CD14-positive monocyte (primary cell): ENCODE measurements around the gene RAB27A. TPM values are rescaled to one million over a fixed set of nuclear protein-coding genes. Genes with fewer than 3 reads are reported as not detected.

Source experiments
- DNase-seq, 3 donors: peaks; one replicate each; pipeline ENCODE4 v3.0.0-alpha.2; 2011 to 2022
- H2AFZ ChIP-seq: 2 replicates; pipeline ENCODE4 v1.6.0; 2012; ENCODE audit warnings: mild to moderate bottlenecking, low read depth, low read length, inconsistent platforms; ENCODE audit not compliant: insufficient read depth, poor library complexity, severe bottlenecking
- H3K27ac ChIP-seq, 2 donors: 1 replicate in 1 of 2; 2 replicates in 1 of 2; pipeline ENCODE4 v1.5.1; 2012 to 2013; ENCODE audit warnings: low read length in 2 of 2, control low read depth in 1 of 2, inconsistent platforms in 1 of 2, low read depth in 1 of 2, mild to moderate bottlenecking in 1 of 2
- H3K27me3 ChIP-seq, 2 donors: one replicate each; pipeline versions ENCODE4 v1.6.0 to v1.6.1; 2011 to 2013; ENCODE audit warnings: low read length in 2 of 2; ENCODE audit not compliant: control insufficient read depth in 2 of 2, insufficient read depth in 2 of 2
- H3K36me3 ChIP-seq, 2 donors: replicated peaks in 1 of 2; 1 replicate in 1 of 2; 2 replicates in 1 of 2; pipeline versions ENCODE4 v1.5.1 to v1.6.1; 2012 to 2013; ENCODE audit warnings: low read length in 2 of 2, control low read depth in 1 of 2, inconsistent platforms in 1 of 2, mild to moderate bottlenecking in 1 of 2; ENCODE audit not compliant: insufficient read depth in 2 of 2, control insufficient read depth in 1 of 2
- H3K4me1 ChIP-seq, 2 donors: 1 replicate in 1 of 2; 2 replicates in 1 of 2; pipeline versions ENCODE4 v1.5.1 to v1.6.1; 2012 to 2013; ENCODE audit warnings: low read length in 2 of 2, control low read depth in 1 of 2, inconsistent platforms in 1 of 2, mild to moderate bottlenecking in 1 of 2, moderate library complexity in 1 of 2; ENCODE audit not compliant: insufficient read depth in 2 of 2, control insufficient read depth in 1 of 2
- H3K4me2 ChIP-seq: replicated peaks from 2 replicates; pipeline ENCODE3; 2012; ENCODE audit warnings: low read length, moderate library complexity, mild to moderate bottlenecking; ENCODE audit not compliant: poor library complexity, severe bottlenecking; ENCODE audit errors: extremely low read depth
- H3K4me3 ChIP-seq, 3 experiments: fragments of 200-600 bp in 1 of 3; sonication (generic) in 1 of 3; replicated peaks in 1 of 3; 1 replicate in 2 of 3; 2 replicates in 1 of 3; pipeline ENCODE4 v1.5.1; 2011 to 2013; ENCODE audit warnings: low read length in 3 of 3, mild to moderate bottlenecking in 3 of 3, control low read depth in 2 of 3, low read depth in 2 of 3, inconsistent platforms in 1 of 3, moderate library complexity in 1 of 3
- H3K79me2 ChIP-seq: 2 replicates; pipeline ENCODE4 v1.6.0; 2012; ENCODE audit warnings: mild to moderate bottlenecking, control low read depth, inconsistent platforms, low read length, moderate library complexity; ENCODE audit not compliant: insufficient read depth
- H3K9ac ChIP-seq: 2 replicates; pipeline ENCODE4 v1.6.0; 2017; ENCODE audit warnings: low read length, mild to moderate bottlenecking; ENCODE audit not compliant: insufficient read depth, poor library complexity, severe bottlenecking
- H3K9me3 ChIP-seq, 2 donors: replicated peaks in 1 of 2; 1 replicate in 1 of 2; 2 replicates in 1 of 2; pipeline versions ENCODE4 v1.5.1 to v1.6.1; 2012 to 2013; ENCODE audit warnings: low read length in 2 of 2, control low read depth in 1 of 2; ENCODE audit not compliant: control insufficient read depth in 1 of 2, insufficient read depth in 1 of 2
- H4K20me1 ChIP-seq: 2 replicates; pipeline ENCODE4 v1.6.0; 2012; ENCODE audit warnings: mild to moderate bottlenecking, low read length, control low read depth, moderate library complexity; ENCODE audit not compliant: insufficient read depth
- H3K27ac Mint-ChIP-seq, 7 donors: one replicate each; pipeline ENCODE4 v1.8.0; 2020; ENCODE audit warnings: mild to moderate bottlenecking in 7 of 7, mixed read lengths in 7 of 7, moderate library complexity in 6 of 7, inconsistent platforms in 2 of 7
- H3K27me3 Mint-ChIP-seq, 3 donors: one replicate each; pipeline ENCODE4 v1.8.0; 2021 to 2022; ENCODE audit warnings: low read depth in 3 of 3, mild to moderate bottlenecking in 3 of 3, mixed read lengths in 3 of 3, moderate library complexity in 3 of 3, inconsistent platforms in 1 of 3
- H3K36me3 Mint-ChIP-seq, 2 donors: one replicate each; pipeline ENCODE4 v1.8.0; 2020; ENCODE audit warnings: mixed read lengths in 2 of 2, inconsistent platforms in 1 of 2, mild to moderate bottlenecking in 1 of 2
- H3K4me1 Mint-ChIP-seq: one replicate; pipeline ENCODE4 v1.8.0; 2020; ENCODE audit warnings: mild to moderate bottlenecking, mixed read lengths
- H3K4me3 Mint-ChIP-seq, 2 donors: one replicate each; pipeline ENCODE4 v1.8.0; 2020; ENCODE audit warnings: mild to moderate bottlenecking in 2 of 2, mixed read lengths in 2 of 2, moderate library complexity in 1 of 2
- H3K9me3 Mint-ChIP-seq, 7 donors: one replicate each; pipeline ENCODE4 v1.8.0; 2020 to 2022; ENCODE audit warnings: mixed read lengths in 7 of 7, mild to moderate bottlenecking in 6 of 7, moderate library complexity in 6 of 7, inconsistent platforms in 2 of 7
- WGBS: methylation state at CpG from one replicate; pipeline ENCODE4 v1.1.5; 2013; ENCODE audit warnings: missing lambda C conversion rate; ENCODE audit not compliant: insufficient coverage; 5-methylcytosine and 5-hydroxymethylcytosine counted together
- intact Hi-C, 2 donors: fragments of 100-400 bp; cut with micrococcal nuclease; formaldehyde crosslinking; loops; one replicate each; pipeline versions ENCODE4 v1.15.0 to v1.15.1; 2023
- polyA plus RNA-seq, 3 donors: library from polyadenylated mRNA; depleted of rRNA in 1 of 3; unstranded in 2 of 3; stranded (reverse) in 1 of 3; fragments of 300-500 nt in 2 of 3; fragments of >200 nt in 1 of 3; fragmentation: Illumina TruSeq in 2 of 3; gene quantifications; 1 replicate in 2 of 3; 2 replicates in 1 of 3; pipeline ENCODE4 v1.2.3, GENCODE V29; 2012 to 2021
- TF ChIP-seq, protein P1 (sequence below): fragments of 200-600 bp; IDR thresholded peaks from one replicate; pipeline ENCODE4 v1.8.0; 2022; ENCODE audit warnings: antibody characterized with exemption, mild to moderate bottlenecking

Gene RAB27A
- polyA plus RNA-seq, 3 donors = 70.1 to 159 (median 135) TPM

DNA sequence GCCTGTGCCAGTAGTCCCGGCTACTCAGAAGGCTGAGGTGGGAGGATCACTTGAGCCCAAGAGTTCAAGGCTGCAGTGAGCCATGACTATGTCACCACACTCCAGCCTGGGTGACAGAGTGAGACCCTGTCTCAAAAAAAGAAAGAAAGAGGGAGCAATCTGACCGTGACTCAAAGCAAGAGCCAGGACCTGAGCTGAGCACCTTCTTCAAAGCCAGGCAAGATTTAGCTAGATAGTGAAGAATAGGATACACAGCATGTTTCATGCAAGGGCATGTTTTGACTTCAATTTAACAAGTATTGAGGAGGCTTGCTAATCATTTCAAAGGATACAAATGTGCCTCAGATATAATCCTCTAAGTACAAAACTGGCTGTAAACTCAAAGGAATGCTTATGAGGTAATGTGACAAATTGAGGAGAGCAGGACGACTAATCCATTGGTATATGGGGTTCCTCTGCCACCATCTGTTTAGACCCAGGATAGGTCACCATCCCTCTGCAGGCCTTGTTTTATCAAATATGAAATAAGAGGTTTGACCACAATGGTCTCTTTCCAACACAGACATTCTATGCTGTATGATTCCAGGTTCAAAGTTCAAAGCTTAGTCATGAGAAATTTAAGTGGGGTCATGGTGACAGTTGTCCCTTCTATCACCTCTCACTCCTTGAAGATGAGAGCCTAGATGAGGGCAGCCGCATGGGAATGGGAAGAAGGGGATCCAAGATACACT lies 33.2 kb downstream of the RAB27A start:
- Histone ChIP-seq H3K4me3 (peak overlapping the region in 1 of 3 experiments; percentile 70), H3K4me2 (peak overlapping the region; percentile 63), H3K4me1 (peaks cover 72 to 74% of the 10 kb centered on the region in 2 donors), H3K27ac (peak overlapping the region; percentile 12 to 71), H3K79me2 (peaks cover 98% of the 10 kb centered on the region), H2AFZ (no peak overlapping the region), H3K9ac (no peak overlapping the region), H4K20me1 (peaks cover 27% of the 10 kb centered on the region), H3K36me3 (peaks cover 11 to 16% of the 10 kb centered on the region in 2 donors), H3K9me3 (no peaks in the 10 kb centered on the region), H3K27me3 (no peaks in the 10 kb centered on the region)
- WGBS = 100% methylated on average over 1 of the region's 4 CpGs
- peaks cover 77% of the 10 kb centered on the region for H3K4me1 Mint-ChIP-seq
- H3K36me3 Mint-ChIP-seq = peaks cover 30 to 53% of the 10 kb centered on the region in 2 donors
- TF ChIP-seq, protein P1, sequence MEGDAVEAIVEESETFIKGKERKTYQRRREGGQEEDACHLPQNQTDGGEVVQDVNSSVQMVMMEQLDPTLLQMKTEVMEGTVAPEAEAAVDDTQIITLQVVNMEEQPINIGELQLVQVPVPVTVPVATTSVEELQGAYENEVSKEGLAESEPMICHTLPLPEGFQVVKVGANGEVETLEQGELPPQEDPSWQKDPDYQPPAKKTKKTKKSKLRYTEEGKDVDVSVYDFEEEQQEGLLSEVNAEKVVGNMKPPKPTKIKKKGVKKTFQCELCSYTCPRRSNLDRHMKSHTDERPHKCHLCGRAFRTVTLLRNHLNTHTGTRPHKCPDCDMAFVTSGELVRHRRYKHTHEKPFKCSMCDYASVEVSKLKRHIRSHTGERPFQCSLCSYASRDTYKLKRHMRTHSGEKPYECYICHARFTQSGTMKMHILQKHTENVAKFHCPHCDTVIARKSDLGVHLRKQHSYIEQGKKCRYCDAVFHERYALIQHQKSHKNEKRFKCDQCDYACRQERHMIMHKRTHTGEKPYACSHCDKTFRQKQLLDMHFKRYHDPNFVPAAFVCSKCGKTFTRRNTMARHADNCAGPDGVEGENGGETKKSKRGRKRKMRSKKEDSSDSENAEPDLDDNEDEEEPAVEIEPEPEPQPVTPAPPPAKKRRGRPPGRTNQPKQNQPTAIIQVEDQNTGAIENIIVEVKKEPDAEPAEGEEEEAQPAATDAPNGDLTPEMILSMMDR = no peak
- H3K27ac Mint-ChIP-seq = peak overlapping the region; percentile 60 to 92 (median 88)
- intact Hi-C loops = no loop called here
- H3K27me3 Mint-ChIP-seq = peaks cover 0 to 2% (median 1%) of the 10 kb centered on the region in 3 donors
- H3K4me3 Mint-ChIP-seq = no peak overlapping the region
- H3K9me3 Mint-ChIP-seq = peaks cover 0 to 2% (median 0%) of the 10 kb centered on the region in 7 donors
- DNase-seq = no peak

DNA sequence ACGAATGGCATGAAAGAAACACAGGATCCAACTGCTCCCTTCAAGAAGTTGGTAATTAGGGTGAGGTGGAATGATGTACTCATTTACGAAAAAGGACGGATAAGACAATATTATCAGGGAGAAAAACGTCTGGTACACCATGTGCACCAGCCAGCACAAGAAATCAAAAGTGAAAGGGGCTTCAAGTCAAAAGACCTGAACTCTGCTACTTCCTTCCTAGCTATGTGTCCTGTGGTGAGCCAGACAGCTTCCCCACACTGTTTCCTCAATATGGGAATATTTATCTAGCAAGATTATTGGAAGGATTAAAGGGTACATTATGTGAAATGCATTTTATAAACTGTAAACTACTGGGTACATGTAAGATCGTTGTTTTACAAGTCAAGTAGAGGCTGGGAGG lies 33.9 kb downstream of the RAB27A start:
- Histone ChIP-seq H3K27ac (peak overlapping the region in 1 of 2 donors; percentile 71), H3K9me3 (no peaks in the 10 kb centered on the region), H3K4me2 (peak overlapping the region; percentile 63), H3K27me3 (no peaks in the 10 kb centered on the region), H4K20me1 (peaks cover 27% of the 10 kb centered on the region), H3K4me1 (peaks cover 74 to 75% of the 10 kb centered on the region in 2 donors), H3K36me3 (peaks cover 11 to 16% of the 10 kb centered on the region in 2 donors), H3K9ac (no peak overlapping the region), H2AFZ (no peak overlapping the region), H3K4me3 (peak overlapping the region; percentile 6 to 70 (median 49)), H3K79me2 (peaks cover 96% of the 10 kb centered on the region)
- Mint-ChIP-seq H3K27ac (peak overlapping the region; percentile 76 to 92 (median 89)), H3K9me3 (peaks cover 0 to 2% (median 0%) of the 10 kb centered on the region in 7 donors), H3K4me1 (peaks cover 82% of the 10 kb centered on the region), H3K27me3 (peaks cover 0 to 2% (median 1%) of the 10 kb centered on the region in 3 donors), H3K4me3 (peak overlapping the region; percentile 69 to 70), H3K36me3 (peaks cover 29 to 54% of the 10 kb centered on the region in 2 donors)
- peak in 2 of 3 donors; percentile 39 to 56 for DNase-seq
- 10% methylated on average over 2 of the region's 5 CpGs for WGBS
- intact Hi-C loops = no loop called here
- TF ChIP-seq, protein P1 = no peak
